Omental fat pad (tissue), 4 donors: ENCODE results near the gene RBM33. TPM values are rescaled to one million over a fixed set of nuclear protein-coding genes. Genes with fewer than 3 reads are reported as not detected.
"Not testable (repeated sequence)": the region's sequence is repeated elsewhere in the genome, so short reads cannot be mapped to it uniquely, and the experiment has no call there.

Source experiments
- ATAC-seq: fragments of 150-250 bp; one replicate; pipeline ENCODE4 v1.9.1; 2016; ENCODE audit warnings: mild to moderate bottlenecking, moderate library complexity; ENCODE audit not compliant: low FRiP score
- DNase-seq: peaks from one replicate; pipeline ENCODE4 v3.0.0-alpha.2; 2019; ENCODE audit warnings: low spot score
- total RNA-seq, 4 donors: library from RNA; depleted of rRNA; stranded (reverse); fragments of >200 nt; gene quantifications; one replicate each; pipeline ENCODE4 v1.1.0, GENCODE V29; 2016
- TF ChIP-seq, protein P1 (sequence below), 3 donors: fragments of 450-650 bp; IDR thresholded peaks; one replicate each; pipeline ENCODE4 v1.5.1; 2016 to 2017; ENCODE audit warnings: antibody characterized with exemption in 3 of 3, mild to moderate bottlenecking in 3 of 3, moderate library complexity in 2 of 3

Gene RBM33
- total RNA-seq, 4 donors from 2014 or later = 19.5 to 53.4 (median 32.0) TPM

DNA sequence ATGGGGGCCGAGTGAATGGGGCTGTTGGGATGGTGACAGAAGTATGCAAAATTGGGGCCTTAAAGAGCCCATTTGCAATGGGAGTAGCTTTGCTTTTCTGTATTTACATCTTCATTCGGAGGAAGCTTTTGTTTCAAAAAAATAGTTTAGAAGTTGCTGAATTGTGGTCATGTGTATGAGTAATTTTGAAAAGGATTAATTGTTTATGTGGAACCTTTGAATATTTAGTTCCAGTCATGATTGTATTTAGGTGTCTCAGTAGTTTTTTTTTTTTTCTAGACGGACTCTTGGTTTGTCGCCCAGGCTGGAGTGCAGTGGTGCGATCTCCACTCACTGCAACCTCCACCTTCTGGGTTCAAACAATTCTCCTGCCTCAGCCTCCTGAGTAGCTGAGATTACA, 37.2 kb downstream of the RBM33 start:
- no peak for DNase-seq
- TF ChIP-seq, protein P1, sequence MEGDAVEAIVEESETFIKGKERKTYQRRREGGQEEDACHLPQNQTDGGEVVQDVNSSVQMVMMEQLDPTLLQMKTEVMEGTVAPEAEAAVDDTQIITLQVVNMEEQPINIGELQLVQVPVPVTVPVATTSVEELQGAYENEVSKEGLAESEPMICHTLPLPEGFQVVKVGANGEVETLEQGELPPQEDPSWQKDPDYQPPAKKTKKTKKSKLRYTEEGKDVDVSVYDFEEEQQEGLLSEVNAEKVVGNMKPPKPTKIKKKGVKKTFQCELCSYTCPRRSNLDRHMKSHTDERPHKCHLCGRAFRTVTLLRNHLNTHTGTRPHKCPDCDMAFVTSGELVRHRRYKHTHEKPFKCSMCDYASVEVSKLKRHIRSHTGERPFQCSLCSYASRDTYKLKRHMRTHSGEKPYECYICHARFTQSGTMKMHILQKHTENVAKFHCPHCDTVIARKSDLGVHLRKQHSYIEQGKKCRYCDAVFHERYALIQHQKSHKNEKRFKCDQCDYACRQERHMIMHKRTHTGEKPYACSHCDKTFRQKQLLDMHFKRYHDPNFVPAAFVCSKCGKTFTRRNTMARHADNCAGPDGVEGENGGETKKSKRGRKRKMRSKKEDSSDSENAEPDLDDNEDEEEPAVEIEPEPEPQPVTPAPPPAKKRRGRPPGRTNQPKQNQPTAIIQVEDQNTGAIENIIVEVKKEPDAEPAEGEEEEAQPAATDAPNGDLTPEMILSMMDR (IDR thresholded peaks at IDR 0.05) = no peak
- no peak for ATAC-seq

DNA sequence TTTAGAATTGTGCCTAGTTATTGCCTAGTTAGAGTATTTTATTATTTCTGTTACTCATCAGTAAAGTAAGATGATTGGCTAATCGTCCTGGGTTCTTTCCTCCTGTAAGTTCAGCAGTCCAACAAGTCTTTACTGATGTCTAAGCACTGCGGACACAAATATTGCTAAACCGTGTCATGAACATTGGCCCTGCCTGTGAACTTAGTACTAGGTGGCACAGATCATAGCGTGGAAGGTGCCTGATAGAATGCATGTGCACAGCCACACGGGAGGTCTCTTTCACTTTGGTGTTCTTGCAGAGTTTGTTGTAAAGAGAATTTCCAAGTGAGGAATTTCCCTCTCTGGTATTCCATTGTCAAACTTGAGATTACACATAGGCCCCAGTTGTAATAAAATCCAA, 38.0 kb downstream of the RBM33 start:
- no peak for DNase-seq
- ATAC-seq = no peak
- TF ChIP-seq, protein P1 (IDR thresholded peaks at IDR 0.05) = no peak

DNA sequence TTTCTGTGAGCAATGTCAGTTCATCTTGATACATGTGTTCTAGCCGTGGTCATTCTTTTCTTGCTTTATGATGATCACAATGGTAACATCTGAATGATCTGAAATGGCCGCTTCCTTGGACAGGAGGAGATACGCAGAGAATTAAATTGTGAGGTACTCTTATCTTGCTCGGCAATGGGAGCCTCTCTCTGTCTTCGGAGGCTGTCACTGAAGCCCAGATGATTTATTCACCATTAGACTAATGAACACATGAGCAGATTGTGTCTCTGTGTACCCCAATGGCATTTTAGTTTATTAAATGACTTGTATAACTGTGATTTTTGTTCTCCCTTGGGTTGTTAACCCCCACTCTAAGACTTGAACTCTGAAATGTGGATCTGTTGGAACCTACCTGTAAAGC, 38.6 kb downstream of the RBM33 start:
- TF ChIP-seq, protein P1 (IDR thresholded peaks at IDR 0.05) = no peak
- ATAC-seq (no peak), DNase-seq (no peak)

DNA sequence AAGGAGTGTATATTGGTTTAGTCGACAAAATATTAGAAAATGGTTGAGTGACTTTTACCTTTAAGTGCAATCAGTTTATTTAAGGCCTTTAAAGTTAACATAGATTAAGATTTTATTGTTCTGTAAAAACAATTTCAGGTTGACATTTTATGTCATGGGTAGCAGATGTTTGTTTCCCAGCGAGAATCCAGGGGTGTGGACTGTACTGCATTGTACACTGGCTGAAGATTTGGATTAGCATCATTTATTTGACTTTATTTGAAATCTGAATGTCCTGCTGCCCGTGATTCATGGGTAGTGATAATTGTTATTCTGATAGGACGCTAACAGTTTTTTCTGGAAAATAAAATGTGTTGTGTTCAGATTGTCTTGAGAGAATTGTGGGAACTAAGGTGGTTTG, 39.3 kb downstream of the RBM33 start:
- no peak for ATAC-seq
- no peak for DNase-seq
- TF ChIP-seq, protein P1 (IDR thresholded peaks at IDR 0.05) = no peak

DNA sequence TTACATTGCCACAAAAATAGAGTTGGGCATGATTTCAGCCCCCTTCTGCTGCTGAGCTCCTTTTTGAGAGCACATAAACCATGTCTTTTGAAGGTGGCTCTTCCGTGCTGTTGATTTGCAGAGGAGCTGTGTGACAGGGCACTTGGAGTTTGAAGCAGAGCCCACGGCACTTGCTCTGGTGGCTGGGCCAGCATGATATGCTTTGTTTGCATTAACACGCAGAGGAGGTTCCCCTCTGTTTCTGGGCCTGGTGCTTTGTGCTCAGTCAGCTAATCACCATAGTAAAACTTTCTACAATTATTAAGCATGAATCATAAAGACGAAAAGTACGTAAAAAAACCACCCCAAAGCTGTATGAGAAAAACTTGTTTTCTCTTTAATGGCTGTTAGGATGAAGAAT, 40.1 kb downstream of the RBM33 start:
- DNase-seq = no peak
- ATAC-seq = no peak
- TF ChIP-seq, protein P1 (IDR thresholded peaks at IDR 0.05) = no peak

DNA sequence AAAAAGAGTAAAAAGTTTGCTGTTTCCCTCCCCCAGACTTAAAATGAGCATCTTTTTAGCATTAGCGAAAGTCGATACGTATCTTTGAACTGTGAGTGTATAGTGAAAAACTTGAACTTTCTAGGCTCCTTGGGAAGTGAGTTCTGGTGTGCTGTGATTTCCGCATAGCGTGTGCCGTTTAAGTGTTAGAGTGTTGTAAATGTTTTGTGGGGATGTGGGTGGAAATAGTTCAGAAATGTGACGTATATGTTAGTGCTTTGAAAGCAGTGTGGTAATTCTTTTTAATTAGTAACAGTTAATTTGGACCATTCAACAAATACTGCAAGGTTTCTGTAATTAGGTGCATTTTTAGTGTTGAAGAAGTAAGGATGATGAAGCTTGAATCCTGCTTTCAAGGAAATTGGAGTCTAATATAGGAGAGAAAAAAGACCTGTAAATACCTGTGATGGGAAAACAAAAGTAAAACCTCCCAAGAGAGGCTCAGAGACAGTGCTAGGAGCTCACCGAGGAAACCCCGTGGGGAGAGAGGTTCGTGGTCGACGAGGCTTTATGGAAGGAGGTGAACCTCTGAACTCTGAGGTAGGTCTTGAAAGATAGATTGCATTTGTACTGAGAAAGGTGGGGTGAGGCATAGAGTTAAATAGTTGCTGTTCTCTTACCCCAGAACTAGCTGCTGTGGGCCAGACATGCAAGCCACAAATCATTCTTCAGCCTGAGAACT, 40.8 kb downstream of the RBM33 start:
- no peak for ATAC-seq
- TF ChIP-seq, protein P1 (IDR thresholded peaks at IDR 0.05) = no peak
- no peak for DNase-seq

DNA sequence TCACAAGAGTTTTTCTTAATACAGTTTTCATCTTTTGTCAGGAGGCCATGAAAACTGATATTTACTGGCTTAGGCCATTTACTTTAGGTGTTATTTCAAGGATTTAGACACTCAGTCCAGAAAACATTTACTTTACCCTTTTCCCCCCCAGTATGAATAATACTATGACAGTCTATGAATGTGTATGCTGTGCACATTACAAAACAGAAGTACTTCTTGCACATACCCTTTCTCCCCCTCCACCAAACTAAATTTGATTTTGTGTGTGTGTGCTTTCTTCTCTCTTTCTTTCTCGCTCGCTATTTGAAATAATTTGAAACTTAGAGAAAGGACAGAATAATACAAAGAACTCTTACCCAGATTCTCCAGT, 41.3 kb downstream of the RBM33 start:
- no peak for ATAC-seq
- TF ChIP-seq, protein P1 (IDR thresholded peaks at IDR 0.05) = no peak
- no peak for DNase-seq

DNA sequence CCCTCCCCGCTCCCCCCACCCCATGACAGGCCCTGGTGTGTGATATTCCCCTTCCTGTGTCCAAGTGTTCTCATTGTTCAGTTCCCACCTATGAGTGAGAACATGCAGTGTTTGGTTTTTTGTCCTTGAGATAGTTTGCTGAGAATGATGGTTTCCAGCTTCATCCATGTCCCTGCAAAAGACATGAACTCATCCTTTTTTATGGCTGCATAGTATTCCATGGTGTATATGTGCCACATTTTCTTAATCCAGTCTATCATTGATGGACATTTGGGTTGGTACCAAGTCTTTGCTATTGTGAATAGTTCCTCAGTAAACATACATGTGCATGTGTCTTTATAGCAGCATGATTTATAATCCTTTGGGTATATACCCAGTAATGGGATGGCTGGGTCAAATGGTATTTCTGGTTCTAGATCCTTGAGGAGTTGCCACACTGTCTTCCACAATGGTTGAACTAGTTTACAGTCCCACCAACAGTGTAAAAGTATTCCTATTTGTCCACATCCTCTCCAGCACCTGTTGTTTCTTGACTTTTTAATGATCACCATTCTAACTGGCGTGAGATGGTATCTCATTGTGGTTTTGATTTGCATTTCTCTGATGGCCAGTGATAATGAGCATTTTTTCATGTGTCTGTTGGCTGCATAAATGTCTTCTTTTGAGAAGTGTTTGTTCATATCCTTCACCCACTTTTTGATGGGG, 42.3 kb downstream of the RBM33 start:
- not testable (repeated sequence) for ATAC-seq, DNase-seq

DNA sequence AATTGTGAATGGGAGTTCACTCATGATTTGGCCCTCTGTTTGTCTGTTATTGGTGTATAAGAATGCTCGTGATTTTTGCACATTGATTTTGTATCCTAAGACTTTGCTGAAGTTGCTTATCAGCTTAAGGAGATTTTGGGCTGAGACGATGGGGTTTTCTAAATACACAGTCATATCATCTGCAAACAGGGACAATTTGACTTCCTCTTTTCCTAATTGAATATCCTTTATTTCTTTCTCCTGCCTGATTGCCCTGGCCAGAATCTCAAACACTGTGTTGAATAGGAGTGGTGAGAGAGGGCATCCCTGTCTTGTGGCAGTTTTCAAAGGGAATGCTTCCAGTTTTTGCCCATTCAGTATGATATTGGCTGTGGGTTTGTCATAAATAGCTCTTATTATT, 43.8 kb downstream of the RBM33 start:
- not testable (repeated sequence) for DNase-seq, ATAC-seq

DNA sequence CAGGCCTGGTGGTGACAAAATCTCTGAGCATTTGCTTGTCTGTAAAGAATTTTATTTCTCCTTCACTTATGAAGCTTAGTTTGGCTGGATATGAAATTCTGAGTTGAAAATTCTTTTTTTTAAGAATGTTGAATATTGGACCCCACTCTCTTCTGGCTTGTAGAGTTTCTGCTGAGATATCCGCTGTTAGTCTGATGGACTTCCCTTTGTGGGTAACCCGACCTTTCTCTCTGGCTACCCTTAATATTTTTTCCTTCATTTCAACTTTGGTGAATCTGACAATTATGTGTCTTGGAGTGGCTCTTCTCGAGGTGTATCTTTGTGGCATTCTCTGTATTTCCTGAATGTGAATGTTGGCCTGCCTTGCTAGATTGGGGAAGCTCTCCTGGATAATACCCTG, 46.2 kb downstream of the RBM33 start:
- DNase-seq, ATAC-seq: not testable (repeated sequence)
